Stimulated activated naive CD8-positive, alpha-beta T cell treated with anti-CD3 and anti-CD28 coated beads, Interleukin-15, Interleukin-2, amounts not matched to agents 100 ng/mL and 50 ng/mL, for 24 hours (primary cell): ENCODE data around the gene TNKS1BP1.

Experiments
- H3K27ac Mint-ChIP-seq: one replicate; pipeline ENCODE4 v1.8.0; 2021; ENCODE audit warnings: mild to moderate bottlenecking, mixed read lengths
- H3K27me3 Mint-ChIP-seq: one replicate; pipeline ENCODE4 v1.8.0; 2021; ENCODE audit warnings: mixed read lengths
- H3K36me3 Mint-ChIP-seq: one replicate; pipeline ENCODE4 v1.8.0; 2021; ENCODE audit warnings: low read depth, mixed read lengths
- H3K4me1 Mint-ChIP-seq: one replicate; pipeline ENCODE4 v1.8.0; 2021; ENCODE audit warnings: low read depth, mixed read lengths
- H3K4me3 Mint-ChIP-seq: one replicate; pipeline ENCODE4 v1.8.0; 2021; ENCODE audit warnings: mild to moderate bottlenecking, mixed read lengths
- H3K9me3 Mint-ChIP-seq: one replicate; pipeline ENCODE4 v1.8.0; 2021; ENCODE audit warnings: mixed read lengths

Gene TNKS1BP1

GRCh38 chr11:57359896-57360690, 35.3 kb upstream of the TNKS1BP1 start:
- H3K9me3 Mint-ChIP-seq, result no peaks in the 10 kb centered on the region
- no peaks in the 10 kb centered on the region for H3K4me1 Mint-ChIP-seq
- peaks cover 13% of the 10 kb centered on the region for H3K27me3 Mint-ChIP-seq
- H3K27ac Mint-ChIP-seq, result no peak overlapping the region
- H3K36me3 Mint-ChIP-seq, result no peaks in the 10 kb centered on the region
- no peak overlapping the region for H3K4me3 Mint-ChIP-seq

GRCh38 chr11:57359396-57359795, 34.6 kb upstream of the TNKS1BP1 start:
- H3K27ac Mint-ChIP-seq, result no peak overlapping the region
- no peaks in the 10 kb centered on the region for H3K9me3 Mint-ChIP-seq
- H3K36me3 Mint-ChIP-seq, result no peaks in the 10 kb centered on the region
- peaks cover 19% of the 10 kb centered on the region for H3K27me3 Mint-ChIP-seq
- H3K4me3 Mint-ChIP-seq, result no peak overlapping the region
- no peaks in the 10 kb centered on the region for H3K4me1 Mint-ChIP-seq

GRCh38 chr11:57358991-57359390, 34.2 kb upstream of the TNKS1BP1 start:
- no peaks in the 10 kb centered on the region for H3K9me3 Mint-ChIP-seq
- no peak overlapping the region for H3K27ac Mint-ChIP-seq
- H3K4me3 Mint-ChIP-seq, result no peak overlapping the region
- no peaks in the 10 kb centered on the region for H3K36me3 Mint-ChIP-seq
- H3K27me3 Mint-ChIP-seq, result peaks cover 20% of the 10 kb centered on the region
- H3K4me1 Mint-ChIP-seq, result no peaks in the 10 kb centered on the region

GRCh38 chr11:57358543-57358961, 33.8 kb upstream of the TNKS1BP1 start:
- Mint-ChIP-seq H3K9me3 (no peaks in the 10 kb centered on the region), H3K4me1 (no peaks in the 10 kb centered on the region), H3K27me3 (peaks cover 20% of the 10 kb centered on the region), H3K27ac (no peak overlapping the region), H3K4me3 (no peak overlapping the region), H3K36me3 (no peaks in the 10 kb centered on the region)

- peaks cover 15% of the 10 kb centered on the region for H3K27me3 Mint-ChIP-seq
- no peak overlapping the region for H3K4me3 Mint-ChIP-seq
- H3K9me3 Mint-ChIP-seq, result no peaks in the 10 kb centered on the region
- H3K36me3 Mint-ChIP-seq, result no peaks in the 10 kb centered on the region
- H3K27ac Mint-ChIP-seq, result no peak overlapping the region
- H3K4me1 Mint-ChIP-seq, result no peaks in the 10 kb centered on the region
Observed at GRCh38 chr11:57357856-57358255, 33.1 kb upstream of the TNKS1BP1 start.

- Mint-ChIP-seq H3K4me1 (no peaks in the 10 kb centered on the region), H3K36me3 (no peaks in the 10 kb centered on the region), H3K9me3 (no peaks in the 10 kb centered on the region), H3K27ac (no peak overlapping the region), H3K27me3 (peaks cover 15% of the 10 kb centered on the region), H3K4me3 (no peak overlapping the region)
Observed at GRCh38 chr11:57357310-57357709, 32.6 kb upstream of the TNKS1BP1 start.

GRCh38 chr11:57356268-57356667, 31.5 kb upstream of the TNKS1BP1 start:
- Mint-ChIP-seq H3K27me3 (peaks cover 19% of the 10 kb centered on the region), H3K36me3 (no peaks in the 10 kb centered on the region), H3K4me3 (no peak overlapping the region), H3K4me1 (no peaks in the 10 kb centered on the region), H3K27ac (no peak overlapping the region), H3K9me3 (no peaks in the 10 kb centered on the region)

- no peaks in the 10 kb centered on the region for H3K36me3 Mint-ChIP-seq
- no peaks in the 10 kb centered on the region for H3K4me1 Mint-ChIP-seq
- H3K27me3 Mint-ChIP-seq, result peaks cover 21% of the 10 kb centered on the region
- no peak overlapping the region for H3K27ac Mint-ChIP-seq
- H3K9me3 Mint-ChIP-seq, result no peaks in the 10 kb centered on the region
- no peak overlapping the region for H3K4me3 Mint-ChIP-seq
Observed at GRCh38 chr11:57354699-57355098, 29.9 kb upstream of the TNKS1BP1 start.

GRCh38 chr11:57353852-57354251, 29.1 kb upstream of the TNKS1BP1 start:
- H3K4me3 Mint-ChIP-seq, result no peak overlapping the region
- no peaks in the 10 kb centered on the region for H3K9me3 Mint-ChIP-seq
- no peak overlapping the region for H3K27ac Mint-ChIP-seq
- H3K36me3 Mint-ChIP-seq, result no peaks in the 10 kb centered on the region
- H3K4me1 Mint-ChIP-seq, result no peaks in the 10 kb centered on the region
- peaks cover 21% of the 10 kb centered on the region for H3K27me3 Mint-ChIP-seq

- H3K27ac Mint-ChIP-seq, result no peak overlapping the region
- H3K36me3 Mint-ChIP-seq, result no peaks in the 10 kb centered on the region
- no peaks in the 10 kb centered on the region for H3K9me3 Mint-ChIP-seq
- peaks cover 21% of the 10 kb centered on the region for H3K27me3 Mint-ChIP-seq
- no peak overlapping the region for H3K4me3 Mint-ChIP-seq
- no peaks in the 10 kb centered on the region for H3K4me1 Mint-ChIP-seq
Observed at GRCh38 chr11:57353446-57353845, 28.7 kb upstream of the TNKS1BP1 start.

- Mint-ChIP-seq H3K9me3 (no peaks in the 10 kb centered on the region), H3K27me3 (peaks cover 21% of the 10 kb centered on the region), H3K4me1 (no peaks in the 10 kb centered on the region), H3K4me3 (no peak overlapping the region), H3K36me3 (no peaks in the 10 kb centered on the region), H3K27ac (no peak overlapping the region)
Observed at GRCh38 chr11:57353036-57353435, 28.3 kb upstream of the TNKS1BP1 start.

- no peaks in the 10 kb centered on the region for H3K9me3 Mint-ChIP-seq
- H3K4me1 Mint-ChIP-seq, result no peaks in the 10 kb centered on the region
- no peak overlapping the region for H3K27ac Mint-ChIP-seq
- H3K36me3 Mint-ChIP-seq, result no peaks in the 10 kb centered on the region
- no peak overlapping the region for H3K4me3 Mint-ChIP-seq
- H3K27me3 Mint-ChIP-seq, result peaks cover 10% of the 10 kb centered on the region
Observed at GRCh38 chr11:57349491-57350274, 24.9 kb upstream of the TNKS1BP1 start.

GRCh38 chr11:57348636-57349313, 24.0 kb upstream of the TNKS1BP1 start:
- Mint-ChIP-seq H3K9me3 (no peaks in the 10 kb centered on the region), H3K4me1 (no peaks in the 10 kb centered on the region), H3K36me3 (no peaks in the 10 kb centered on the region), H3K4me3 (no peak overlapping the region), H3K27me3 (peaks cover 6% of the 10 kb centered on the region), H3K27ac (no peak overlapping the region)

- Mint-ChIP-seq H3K4me3 (no peak overlapping the region), H3K27me3 (peaks cover 6% of the 10 kb centered on the region), H3K4me1 (no peaks in the 10 kb centered on the region), H3K9me3 (no peaks in the 10 kb centered on the region), H3K36me3 (no peaks in the 10 kb centered on the region), H3K27ac (no peak overlapping the region)
Observed at GRCh38 chr11:57348052-57348451, 23.3 kb upstream of the TNKS1BP1 start.

GRCh38 chr11:57347336-57347735, 22.6 kb upstream of the TNKS1BP1 start:
- no peaks in the 10 kb centered on the region for H3K9me3 Mint-ChIP-seq
- no peaks in the 10 kb centered on the region for H3K4me1 Mint-ChIP-seq
- no peak overlapping the region for H3K27ac Mint-ChIP-seq
- peaks cover 6% of the 10 kb centered on the region for H3K27me3 Mint-ChIP-seq
- no peaks in the 10 kb centered on the region for H3K36me3 Mint-ChIP-seq
- no peak overlapping the region for H3K4me3 Mint-ChIP-seq
